Measurements from ENCODE around the gene CDC42.

- TF ChIP-seq CTCF (conservative IDR thresholded peaks at IDR 0.05; ENCODE audit: low read depth in 2 of 2) (no peak), POLR2AphosphoS5 (IDR thresholded peaks at IDR 0.05; ENCODE audit: low read depth) (no peak), ZNF462 (CRISPR knock-in tag; IDR thresholded peaks at IDR 0.05) (no peak), REST (IDR thresholded peaks at IDR 0.05; ENCODE audit: unreplicated experiment) (no peak), EZH2 (IDR thresholded peaks at IDR 0.05; ENCODE audit: low read depth, unreplicated experiment) (no peak), NANOG (IDR thresholded peaks at IDR 0.05; ENCODE audit: borderline replicate concordance) (no peak), EZH2phosphoT487 (IDR thresholded peaks at IDR 0.05; ENCODE audit: unreplicated experiment) (no peak), CREB1 (CRISPR knock-in tag; IDR thresholded peaks at IDR 0.05; ENCODE audit: low read depth) (no peak), JUNB (IDR thresholded peaks at IDR 0.05; ENCODE audit: unreplicated experiment) (no peak)
Measured at GRCh38 chr1:22104094-22104493, 51.6 kb downstream of the CDC42 start.
